GM10248 (cell line): ENCODE data around the gene SENP8.
A peak's percentile ranks its signal among the peaks of the same experiment; 100 is the strongest.

Experiments
- CTCF ChIA-PET: fragments of 300-600 bp; sonication (Branson Sonifier 250); formaldehyde crosslinking; extraction: SDS; loops from one replicate; lab custom pipeline; 2021; ENCODE audit warnings: antibody characterized with exemption; lab: Yijun Ruan, JAX
- POLR2A ChIA-PET: fragments of 350-650 bp; sonication (Branson Sonifier 250); formaldehyde crosslinking; extraction: SDS; loops from one replicate; lab custom pipeline; 2020; ENCODE audit warnings: antibody characterized with exemption; lab: Yijun Ruan, JAX
- DNase-seq: peaks from one replicate; pipeline ENCODE4 v3.0.0; 2012; ENCODE audit errors: extremely low spot score
- TF ChIP-seq, protein P1 (sequence below): IDR thresholded peaks from 2 replicates; pipeline ENCODE4 v1.5.1; 2012; ENCODE audit warnings: mild to moderate bottlenecking, low read depth; ENCODE audit errors: extremely low read depth, missing control alignments, control extremely low read depth

SENP8 gene

GRCh38 chr15:72136170-72137051 lies 18.2 kb downstream of the SENP8 start:
- DNase-seq, result no peak
- CTCF ChIA-PET, result interaction anchor here (1.1 kb wide), 1 partner anchor 19 kb away, joined by 3 read pairs; no protein-coding TSS in a partner anchor
- POLR2A ChIA-PET, result no interaction called here
- TF ChIP-seq, protein P1, sequence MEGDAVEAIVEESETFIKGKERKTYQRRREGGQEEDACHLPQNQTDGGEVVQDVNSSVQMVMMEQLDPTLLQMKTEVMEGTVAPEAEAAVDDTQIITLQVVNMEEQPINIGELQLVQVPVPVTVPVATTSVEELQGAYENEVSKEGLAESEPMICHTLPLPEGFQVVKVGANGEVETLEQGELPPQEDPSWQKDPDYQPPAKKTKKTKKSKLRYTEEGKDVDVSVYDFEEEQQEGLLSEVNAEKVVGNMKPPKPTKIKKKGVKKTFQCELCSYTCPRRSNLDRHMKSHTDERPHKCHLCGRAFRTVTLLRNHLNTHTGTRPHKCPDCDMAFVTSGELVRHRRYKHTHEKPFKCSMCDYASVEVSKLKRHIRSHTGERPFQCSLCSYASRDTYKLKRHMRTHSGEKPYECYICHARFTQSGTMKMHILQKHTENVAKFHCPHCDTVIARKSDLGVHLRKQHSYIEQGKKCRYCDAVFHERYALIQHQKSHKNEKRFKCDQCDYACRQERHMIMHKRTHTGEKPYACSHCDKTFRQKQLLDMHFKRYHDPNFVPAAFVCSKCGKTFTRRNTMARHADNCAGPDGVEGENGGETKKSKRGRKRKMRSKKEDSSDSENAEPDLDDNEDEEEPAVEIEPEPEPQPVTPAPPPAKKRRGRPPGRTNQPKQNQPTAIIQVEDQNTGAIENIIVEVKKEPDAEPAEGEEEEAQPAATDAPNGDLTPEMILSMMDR, result no peak

- ChIA-PET POLR2A (no interaction called here), CTCF (interaction anchor here (0.7 to 3.1 kb wide), 6 partner anchors 9 to 388 kb away, joined by 3 to 18 read pairs (median 4); no protein-coding TSS in a partner anchor)
- TF ChIP-seq, protein P1, result no peak
- no peak for DNase-seq
These were observed 21.5 kb downstream of the SENP8 start for GRCh38 chr15:72139667-72140066.

DNA sequence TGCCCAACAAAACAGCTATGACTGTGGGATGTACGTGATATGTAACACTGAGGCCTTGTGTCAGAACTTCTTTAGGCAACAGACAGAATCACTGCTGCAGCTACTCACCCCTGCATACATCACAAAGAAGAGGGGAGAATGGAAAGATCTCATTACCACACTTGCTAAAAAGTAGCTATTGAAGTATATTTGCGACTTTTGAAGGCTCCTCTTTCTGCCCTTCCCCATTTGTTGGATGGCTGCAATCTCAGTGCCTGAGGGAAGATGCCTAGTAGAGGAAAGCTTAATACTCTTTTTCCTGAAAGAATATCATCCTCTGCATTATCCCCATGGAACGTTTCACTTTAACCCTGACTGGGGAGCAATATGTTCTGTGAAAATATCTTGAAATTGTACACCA lies 21.9 kb downstream of the SENP8 start:
- CTCF ChIA-PET, result interaction anchor here (0.7 to 3.1 kb wide), 6 partner anchors 10 to 388 kb away, joined by 3 to 18 read pairs (median 4); no protein-coding TSS in a partner anchor
- TF ChIP-seq, protein P1, result no peak
- POLR2A ChIA-PET, result interaction anchor here (0.5 kb wide), 1 partner anchor 12 kb away, joined by 4 read pairs; no protein-coding TSS in a partner anchor
- DNase-seq, result no peak

- TF ChIP-seq, protein P1, result no peak
- CTCF ChIA-PET, result interaction anchor here (0.7 to 3.4 kb wide), 6 partner anchors 9 to 388 kb away, joined by 3 to 18 read pairs (median 4); no protein-coding TSS in a partner anchor
- peak; percentile 85 for DNase-seq
- POLR2A ChIA-PET, result interaction anchor here (1.0 kb wide), 1 partner anchor 23 kb away, joined by 5 read pairs; the partner anchor contains the start of genes MYO9A and SENP8
These were observed 23.2 kb downstream of the SENP8 start for GRCh38 chr15:72141171-72142084.

- TF ChIP-seq, protein P1, result no peak
- ChIA-PET CTCF (interaction anchor here (0.6 to 4.8 kb wide), 3 partner anchors 10 to 394 kb away, joined by 3 to 27 read pairs (median 4); no protein-coding TSS in a partner anchor), POLR2A (no interaction called here)
- DNase-seq, result no peak
These were observed 28.0 kb downstream of the SENP8 start for GRCh38 chr15:72146221-72146620.
